ENCODE data around the gene BTBD9. TPM values are rescaled to one million over a fixed set of nuclear protein-coding genes. Genes with fewer than 3 reads are reported as not detected.

BTBD9 gene
- total and polyA plus RNA-seq, 2 donors (not counting 3 experiments of a cell fraction or from before 2014, with no cell fraction given): 4.9 to 15.0 TPM

- BruUV-seq (replicated peaks): no TSS peak
- ChIA-PET CTCF (interaction anchor here (1.5 to 1.9 kb wide), 2 partner anchors 12 to 35 kb away, joined by 5 to 6 read pairs; no protein-coding TSS in a partner anchor), POLR2A (no interaction called here)
- Histone ChIP-seq H3K4me3 (replicated peaks in 1 of 3; ENCODE audit: insufficient read depth in 1 of 3, low read depth in 1 of 3, low read length in 3 of 3) (no peak overlapping the region), H3K4me1 (ENCODE audit: control insufficient read depth, extremely low read depth, insufficient read depth, low read length) (no peaks in the 10 kb centered on the region), H3K9me1 (replicated peaks; ENCODE audit: control insufficient read depth, extremely low read depth, insufficient read depth, low read length) (no peaks in the 10 kb centered on the region), H3K27ac (ENCODE audit: insufficient read depth, low read depth, low read length) (no peak overlapping the region), H3K9me3 (replicated peaks; ENCODE audit: control insufficient read depth, insufficient read depth, low read length) (no peaks in the 10 kb centered on the region), H3K36me3 (ENCODE audit: control insufficient read depth in 2 of 2, extremely low read depth in 1 of 2, insufficient read depth in 2 of 2, low read length in 2 of 2) (no peaks in the 10 kb centered on the region), H2AFZ (ENCODE audit: low read depth, low read length) (no peak overlapping the region), H4K20me1 (replicated peaks; ENCODE audit: control insufficient read depth, extremely low read depth, insufficient read depth, low read length) (no peaks in the 10 kb centered on the region), H3K27me3 (ENCODE audit: control insufficient read depth in 2 of 2, insufficient read depth in 2 of 2, low read length in 2 of 2) (no peaks in the 10 kb centered on the region), H3K4me2 (ENCODE audit: insufficient read depth, low read length) (no peak overlapping the region), H3K9ac (replicated peaks; ENCODE audit: extremely low read depth, insufficient read depth, low read length) (no peak overlapping the region), H3K79me2 (ENCODE audit: control insufficient read depth, insufficient read depth, low read length) (no peaks in the 10 kb centered on the region)
- intact Hi-C loops (cut with micrococcal nuclease): no loop called here
- TF ChIP-seq JUN (IDR thresholded peaks at IDR 0.05; ENCODE audit: borderline replicate concordance, insufficient read depth, insufficient read length, low read depth): no peak
- TF ChIP-seq EZH2 (IDR thresholded peaks at IDR 0.05; ENCODE audit: borderline replicate concordance, low read depth, low read length, severe bottlenecking): no peak
- no peak for TF ChIP-seq POLR2A (IDR thresholded peaks at IDR 0.05; ENCODE audit: low read depth, low read length)
- no peak for TF ChIP-seq POLR2AphosphoS5 (IDR thresholded peaks at IDR 0.05; ENCODE audit: insufficient read depth, low read depth, low read length)
- no peak for TF ChIP-seq CTCF (IDR thresholded peaks at IDR 0.05; ENCODE audit: extremely low read depth in 1 of 2, insufficient read depth in 1 of 2, low read depth in 1 of 2, low read length in 2 of 2)
- no peak for TF ChIP-seq FOS (IDR thresholded peaks at IDR 0.05; ENCODE audit: borderline replicate concordance, insufficient read depth, low read length)
- TF ChIP-seq GATA2 (IDR thresholded peaks at IDR 0.05; ENCODE audit: insufficient read depth, insufficient read length, low read depth, low read length): no peak
- no peak for TF ChIP-seq MAX (IDR thresholded peaks at IDR 0.05; ENCODE audit: insufficient read depth, insufficient read length)
- DNase-seq (ENCODE audit: low read depth, low spot score) (no peak), FAIRE-seq (no peak)
- dilution Hi-C loops (cut with MboI; ENCODE audit: extremely low pct_ligation_motif_present, low sequenced_read_pairs): no loop called here
Measured at GRCh38 chr6:38459291-38459690, 180.4 kb downstream of the BTBD9 start.

All from endothelial cell of umbilical vein (primary cell).